Caco-2 (cell line): ENCODE measurements around the gene PTPN6. TPM values are rescaled to one million over a fixed set of nuclear protein-coding genes. Genes with fewer than 3 reads are reported as not detected.

Experiments used
- Bru-seq: library from RNA; stranded (reverse); fragments of 400-500 nt; gene quantifications from one replicate; lab custom pipeline; 2021; lab: Mats Ljungman, UMichigan
- BruChase-seq, 2 experiments: library from RNA; stranded (reverse); fragments of 400-500 nt; gene quantifications; one replicate each; lab custom pipeline; 2021; lab: Mats Ljungman, UMichigan
- BruUV-seq: library from RNA; stranded (reverse); fragments of 400-500 nt; replicated peaks from 2 replicates; lab custom pipeline; 2021; lab: Mats Ljungman, UMichigan
- CTCF ChIA-PET: fragments of 300-600 bp; sonication (Branson Sonifier 250); formaldehyde crosslinking; loops from one replicate; lab custom pipeline; 2022; ENCODE audit warnings: antibody characterized with exemption; lab: Charles Lee
- POLR2A ChIA-PET: fragments of 300-600 bp; sonication (Branson Sonifier 250); formaldehyde crosslinking; loops from one replicate; lab custom pipeline; 2022; ENCODE audit warnings: antibody characterized with exemption; lab: Charles Lee
- DNase-seq, 2 experiments: peaks; one replicate each; pipeline versions ENCODE4 v3.0.0 to v3.0.0-alpha.2; 2020 to 2022
- H3K27me3 ChIP-seq: replicated peaks from 2 replicates; pipeline ENCODE4 v1.6.0; 2011; ENCODE audit warnings: low read length; ENCODE audit not compliant: control insufficient read depth, insufficient read depth
- H3K36me3 ChIP-seq: 2 replicates; pipeline ENCODE4 v1.5.1; 2011; ENCODE audit warnings: low read length; ENCODE audit not compliant: control insufficient read depth, insufficient read depth
- H3K4me1 ChIP-seq: fragments of 250-450 bp; sonication (Bioruptor Pico); 2 replicates; pipeline ENCODE4 v1.5.1; 2020; ENCODE audit warnings: mild to moderate bottlenecking
- H3K4me3 ChIP-seq: 2 replicates; pipeline ENCODE4 v1.5.1; 2011; ENCODE audit warnings: low read depth, mild to moderate bottlenecking, control low read depth, low read length
- H3K9me3 ChIP-seq: fragments of 250-450 bp; sonication (Bioruptor Pico); 2 replicates; pipeline ENCODE4 v1.5.1; 2020; ENCODE audit warnings: mild to moderate bottlenecking, moderate library complexity
- H3K27ac Mint-ChIP-seq: one replicate; pipeline ENCODE4 v1.8.0; 2022; ENCODE audit warnings: mixed read lengths; ENCODE audit not compliant: unreplicated experiment
- H3K27me3 Mint-ChIP-seq: one replicate; pipeline ENCODE4 v1.8.0; 2022; ENCODE audit warnings: mixed read lengths; ENCODE audit not compliant: insufficient read depth, unreplicated experiment
- H3K36me3 Mint-ChIP-seq: one replicate; pipeline ENCODE4 v1.8.0; 2022; ENCODE audit warnings: mild to moderate bottlenecking, mixed read lengths; ENCODE audit not compliant: insufficient read depth, unreplicated experiment
- H3K4me1 Mint-ChIP-seq: one replicate; pipeline ENCODE4 v1.8.0; 2022; ENCODE audit warnings: low read depth, mixed read lengths; ENCODE audit not compliant: unreplicated experiment
- H3K4me3 Mint-ChIP-seq: one replicate; pipeline ENCODE4 v1.8.0; 2022; ENCODE audit warnings: mild to moderate bottlenecking, moderate library complexity, mixed read lengths; ENCODE audit not compliant: unreplicated experiment
- H3K9me3 Mint-ChIP-seq: one replicate; pipeline ENCODE4 v1.8.0; 2022; ENCODE audit warnings: mixed read lengths; ENCODE audit not compliant: unreplicated experiment
- intact Hi-C: fragments of 100-400 bp; cut with micrococcal nuclease; formaldehyde crosslinking; loops from one replicate; pipeline ENCODE4 v1.10.0; 2022; ENCODE audit not compliant: unreplicated experiment
- long read RNA-seq: library from polyadenylated mRNA; stranded (forward); transcript quantifications from one replicate; pipeline ENCODE4 v2.0.0, GENCODE V29; 2022
- total RNA-seq: library from RNA; stranded (reverse); gene quantifications from 2 replicates; pipeline ENCODE4 v1.2.3, GENCODE V29; 2022
- TF ChIP-seq, protein P1 (sequence below), 2 experiments: fragments of 200-600 bp in 1 of 2; IDR thresholded peaks; 1 replicate in 1 of 2; 2 replicates in 1 of 2; pipeline versions ENCODE4 v1.5.1 to v1.8.0; 2011 to 2022; ENCODE audit warnings: antibody characterized with exemption in 1 of 2, control low read depth in 1 of 2, inconsistent platforms in 1 of 2, low read depth in 1 of 2, low read length in 1 of 2, mild to moderate bottlenecking in 1 of 2, moderate library complexity in 1 of 2; ENCODE audit not compliant: insufficient read depth in 1 of 2, severe bottlenecking in 1 of 2, unreplicated experiment in 1 of 2

The PTPN6 gene
- 43.9 and 54.8 TPM in 2 replicates for total RNA-seq
- percentile 60 among the genes with signal in this experiment for Bru-seq, nascent RNA
- BruChase-seq, experiment 1, labeled RNA remaining after a 2-hour chase = percentile 68 among the genes with signal in this experiment
- percentile 78 among the genes with signal in this experiment for BruChase-seq, experiment 2, labeled RNA remaining after a 6-hour chase
- long read RNA-seq, transcript PTPN6-202 (16 exons, 2,159 nt) = major isoform, 10 of 48 reads
- long read RNA-seq, partial matches to known transcripts = 12 of 48 reads
- long read RNA-seq, other reads (novel, unspliced or antisense) = 26 of 48 reads

- POLR2A ChIA-PET = no interaction called here
- BruUV-seq = no TSS peak
- CTCF ChIA-PET = no interaction called here
These were observed at the start of gene PTPN6 for GRCh38 chr12:6950811-6951540. Gene PTPN6 (plus strand): TSS chr12:6951356. CDS start chr12:6951513, 157 bp downstream.

GRCh38 chr12:6902448-6902847, 48.7 kb upstream of the PTPN6 start:
- TF ChIP-seq, protein P1, sequence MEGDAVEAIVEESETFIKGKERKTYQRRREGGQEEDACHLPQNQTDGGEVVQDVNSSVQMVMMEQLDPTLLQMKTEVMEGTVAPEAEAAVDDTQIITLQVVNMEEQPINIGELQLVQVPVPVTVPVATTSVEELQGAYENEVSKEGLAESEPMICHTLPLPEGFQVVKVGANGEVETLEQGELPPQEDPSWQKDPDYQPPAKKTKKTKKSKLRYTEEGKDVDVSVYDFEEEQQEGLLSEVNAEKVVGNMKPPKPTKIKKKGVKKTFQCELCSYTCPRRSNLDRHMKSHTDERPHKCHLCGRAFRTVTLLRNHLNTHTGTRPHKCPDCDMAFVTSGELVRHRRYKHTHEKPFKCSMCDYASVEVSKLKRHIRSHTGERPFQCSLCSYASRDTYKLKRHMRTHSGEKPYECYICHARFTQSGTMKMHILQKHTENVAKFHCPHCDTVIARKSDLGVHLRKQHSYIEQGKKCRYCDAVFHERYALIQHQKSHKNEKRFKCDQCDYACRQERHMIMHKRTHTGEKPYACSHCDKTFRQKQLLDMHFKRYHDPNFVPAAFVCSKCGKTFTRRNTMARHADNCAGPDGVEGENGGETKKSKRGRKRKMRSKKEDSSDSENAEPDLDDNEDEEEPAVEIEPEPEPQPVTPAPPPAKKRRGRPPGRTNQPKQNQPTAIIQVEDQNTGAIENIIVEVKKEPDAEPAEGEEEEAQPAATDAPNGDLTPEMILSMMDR (IDR thresholded peaks at IDR 0.05; ENCODE audit: insufficient read depth in 1 of 2, low read depth in 1 of 2, low read length in 1 of 2, severe bottlenecking in 1 of 2, unreplicated experiment in 1 of 2) = no peak
- intact Hi-C loops = no loop called here
- ChIA-PET CTCF (interaction anchor here (1.3 to 2.0 kb wide), 3 partner anchors 11 to 33 kb away, joined by 3 to 8 read pairs (median 8); partner anchors contain the start of gene SPSB2), POLR2A (no interaction called here)
- Histone ChIP-seq H3K4me3 (no peak overlapping the region), H3K36me3 (no peaks in the 10 kb centered on the region), H3K4me1 (peaks cover 20% of the 10 kb centered on the region), H3K9me3 (no peaks in the 10 kb centered on the region), H3K27me3 (no peaks in the 10 kb centered on the region)
- no TSS peak for BruUV-seq
- Mint-ChIP-seq H3K27me3 (no peaks in the 10 kb centered on the region), H3K36me3 (no peaks in the 10 kb centered on the region), H3K4me3 (no peak overlapping the region), H3K9me3 (no peaks in the 10 kb centered on the region), H3K27ac (peak overlapping the region; percentile 21), H3K4me1 (peaks cover 14% of the 10 kb centered on the region)
- no peak for DNase-seq

More at GRCh38 chr12:6950811-6951540, at the start of gene PTPN6:
- Histone ChIP-seq H3K4me3 (no peak within 1 kb of the TSS), H3K9me3 (no peaks in the 10 kb centered on the region), H3K36me3 (no peaks in the 10 kb centered on the region), H3K4me1 (no peaks in the 10 kb centered on the region), H3K27me3 (no peaks in the 10 kb centered on the region)
- no peaks in the 10 kb centered on the region for H3K9me3 Mint-ChIP-seq
- intact Hi-C loops = no loop called here
- H3K27ac Mint-ChIP-seq = no peak within 1 kb of the TSS
- DNase-seq = no peak
- no peaks in the 10 kb centered on the region for H3K27me3 Mint-ChIP-seq
- peaks cover 14% of the 10 kb centered on the region for H3K36me3 Mint-ChIP-seq
- no peak within 1 kb of the TSS for H3K4me3 Mint-ChIP-seq
- H3K4me1 Mint-ChIP-seq = peaks cover 17% of the 10 kb centered on the region
- TF ChIP-seq, protein P1 (IDR thresholded peaks at IDR 0.05; ENCODE audit: insufficient read depth in 1 of 2, low read depth in 1 of 2, low read length in 1 of 2, severe bottlenecking in 1 of 2, unreplicated experiment in 1 of 2) = no peak

- intact Hi-C loops = loop anchor here (1.0 kb wide), 3 partner anchors 11 to 30 kb away; partner anchors contain the start of genes ENO2 and SPSB2
- H3K4me1 Mint-ChIP-seq = peaks cover 14% of the 10 kb centered on the region
- no peak overlapping the region for H3K27ac Mint-ChIP-seq
- H3K9me3 ChIP-seq = no peaks in the 10 kb centered on the region
- peaks cover 20% of the 10 kb centered on the region for H3K4me1 ChIP-seq
- ChIA-PET CTCF (interaction anchor here (2.0 to 2.3 kb wide), 2 partner anchors 31 to 35 kb away, joined by 8 to 10 read pairs; partner anchors contain the start of gene SPSB2), POLR2A (interaction anchor here (1.2 kb wide), 1 partner anchor 13 kb away, joined by 5 read pairs; no protein-coding TSS in a partner anchor)
- no peaks in the 10 kb centered on the region for H3K36me3 ChIP-seq
- no peak for DNase-seq
- TF ChIP-seq, protein P1 (IDR thresholded peaks at IDR 0.05; ENCODE audit: insufficient read depth in 1 of 2, low read depth in 1 of 2, low read length in 1 of 2, severe bottlenecking in 1 of 2, unreplicated experiment in 1 of 2) = no peak
- no peaks in the 10 kb centered on the region for H3K27me3 Mint-ChIP-seq
- no peaks in the 10 kb centered on the region for H3K9me3 Mint-ChIP-seq
- no TSS peak for BruUV-seq
- no peak overlapping the region for H3K4me3 ChIP-seq
- H3K36me3 Mint-ChIP-seq = no peaks in the 10 kb centered on the region
- H3K27me3 ChIP-seq = no peaks in the 10 kb centered on the region
- H3K4me3 Mint-ChIP-seq = no peak overlapping the region
These were observed 47.4 kb upstream of the PTPN6 start for GRCh38 chr12:6903722-6904121.
